ENCODE results near the gene DOCK1.

The DOCK1 gene

GRCh38 chr10:127193125-127193524, 287.9 kb downstream of the DOCK1 start:
- no peak for DNase-seq

DNA sequence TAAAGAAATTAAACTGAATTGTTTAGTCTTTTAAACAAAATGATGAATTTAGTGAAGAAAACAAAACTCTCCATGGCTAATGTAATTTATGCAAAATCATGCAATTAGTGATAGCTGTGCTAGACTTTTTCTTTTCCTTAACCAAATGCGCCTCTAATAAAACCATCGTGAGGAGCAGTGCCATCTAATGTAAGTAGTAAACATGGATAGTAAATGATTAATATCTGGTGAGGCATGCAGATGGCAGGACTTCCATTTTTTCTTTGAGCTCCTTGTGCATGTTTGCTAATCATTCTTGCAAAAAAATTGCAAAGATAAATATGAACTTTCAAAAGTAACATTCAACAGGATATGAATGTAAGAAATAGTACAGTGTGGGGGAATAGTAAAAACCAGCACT, 288.9 kb downstream of the DOCK1 start:
- no peak for DNase-seq

GRCh38 chr10:127194599-127194998, 289.4 kb downstream of the DOCK1 start:
- DNase-seq = no peak

DNA sequence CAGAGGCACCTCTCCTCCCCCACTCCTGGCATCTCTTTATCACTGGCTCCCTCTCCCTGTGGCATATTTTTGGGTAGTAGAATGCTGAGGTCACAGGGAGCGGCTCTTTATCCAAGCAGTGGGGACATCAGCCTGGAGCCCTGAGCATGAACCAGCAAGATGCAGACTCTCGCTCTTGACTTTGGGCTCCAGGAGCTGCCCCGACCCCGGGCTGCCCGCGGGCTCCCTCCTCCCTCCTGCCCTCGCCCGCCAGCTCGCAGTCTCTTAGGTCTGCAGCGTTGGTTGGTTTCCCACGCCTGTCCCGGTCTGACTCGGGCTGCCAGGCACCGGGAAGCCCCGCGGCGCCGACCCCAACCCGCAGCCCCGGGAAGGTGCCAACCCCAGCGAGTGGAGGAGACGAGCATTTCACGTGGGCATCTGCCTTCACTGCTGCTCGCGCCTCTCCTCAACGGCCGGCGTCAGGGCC, 289.8 kb downstream of the DOCK1 start:
- DNase-seq = no peak

GRCh38 chr10:127195571-127196281, 290.5 kb downstream of the DOCK1 start:
- no peak for DNase-seq

GRCh38 chr10:127196282-127197153, 291.3 kb downstream of the DOCK1 start, which contains the start of gene INSYN2A:
INSYN2A (minus strand) TSS chr10:127196591; CDS start chr10:127176395, 20,196 bp downstream.
- no peak for DNase-seq

DNA sequence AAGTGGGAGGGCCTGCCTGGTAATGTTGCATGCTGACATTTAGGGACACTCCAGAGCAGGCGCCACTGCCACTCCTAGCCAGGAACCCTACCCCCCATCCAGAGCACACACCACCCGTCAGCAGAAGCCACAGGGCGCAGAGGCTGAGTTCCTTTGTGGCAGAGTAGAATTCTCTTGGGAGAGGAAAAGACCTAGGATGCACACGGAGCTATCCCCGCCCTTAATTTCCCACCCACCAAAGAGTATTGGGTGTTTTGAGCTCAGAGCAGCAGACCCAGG, 291.9 kb downstream of the DOCK1 start:
- no peak for DNase-seq

- no peak for DNase-seq
Measured at GRCh38 chr10:127198307-127198706, 293.1 kb downstream of the DOCK1 start.

DNA sequence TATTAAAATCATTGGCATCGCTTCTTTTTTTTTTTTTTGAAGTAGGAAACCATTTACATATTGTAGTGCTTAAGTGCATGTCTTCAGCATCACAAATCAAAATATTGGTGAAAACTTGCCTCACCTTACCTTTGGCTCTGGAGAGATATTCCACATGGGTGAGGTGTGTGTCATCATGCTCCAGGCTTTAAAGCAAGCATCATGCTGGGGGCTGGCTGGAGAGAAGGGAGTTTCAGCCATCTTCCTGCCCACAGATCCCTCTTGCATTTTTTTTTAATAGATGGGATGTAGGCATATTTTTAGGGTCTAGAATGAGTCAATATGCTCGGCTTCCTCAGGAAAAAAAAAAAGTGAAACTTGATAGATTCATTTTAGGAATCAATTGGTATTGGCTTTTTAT, 293.5 kb downstream of the DOCK1 start:
- no peak for DNase-seq

DNA sequence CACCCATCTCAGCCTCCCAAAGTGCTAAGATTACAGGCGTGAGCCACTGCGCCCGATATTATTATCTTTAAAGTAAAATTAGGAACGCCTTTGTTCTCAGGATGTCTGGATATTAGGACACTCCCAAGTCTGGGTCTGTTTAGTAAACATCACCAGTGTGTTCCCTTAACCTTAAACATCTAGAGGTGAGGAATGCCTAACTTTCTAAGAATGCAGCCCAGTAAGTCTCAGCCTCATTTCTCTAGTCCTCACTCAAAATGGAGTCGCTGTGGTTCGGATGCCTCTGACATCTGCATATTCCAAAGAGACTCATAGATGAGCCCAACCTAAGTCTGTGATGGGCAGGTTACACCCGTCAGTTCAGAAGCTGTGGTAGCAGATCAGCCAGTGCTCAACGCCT, 295.4 kb downstream of the DOCK1 start:
- no peak for DNase-seq

- DNase-seq = no peak
Measured at GRCh38 chr10:127203067-127203466, 297.8 kb downstream of the DOCK1 start.

GRCh38 chr10:127207081-127207480, 301.9 kb downstream of the DOCK1 start:
- no peak for DNase-seq

DNA sequence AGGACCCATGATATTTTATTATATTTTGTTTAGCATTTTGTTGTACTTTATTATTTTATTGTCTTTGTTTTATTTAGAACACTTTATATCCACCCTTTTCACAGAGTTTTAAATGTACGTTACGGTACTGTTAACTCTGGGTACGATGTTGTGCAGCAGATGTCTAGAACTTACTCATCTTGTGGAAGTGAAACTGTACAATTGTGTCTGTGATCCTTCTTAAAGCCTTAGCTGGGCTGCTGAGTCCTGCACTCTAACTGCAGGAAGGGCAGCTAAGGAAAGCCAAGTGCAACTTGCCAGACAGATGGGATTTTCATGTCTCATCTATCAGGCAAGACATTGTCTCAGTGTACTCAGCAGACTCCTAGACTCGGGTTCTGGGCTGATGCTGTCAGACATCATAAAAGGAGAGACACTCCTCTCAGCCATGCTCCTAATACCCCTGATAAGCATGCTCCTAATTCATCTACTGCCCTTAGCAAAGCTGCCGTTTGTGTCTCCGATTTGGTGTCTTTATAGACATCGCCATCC, 305.8 kb downstream of the DOCK1 start:
- DNase-seq = no peak

DNA sequence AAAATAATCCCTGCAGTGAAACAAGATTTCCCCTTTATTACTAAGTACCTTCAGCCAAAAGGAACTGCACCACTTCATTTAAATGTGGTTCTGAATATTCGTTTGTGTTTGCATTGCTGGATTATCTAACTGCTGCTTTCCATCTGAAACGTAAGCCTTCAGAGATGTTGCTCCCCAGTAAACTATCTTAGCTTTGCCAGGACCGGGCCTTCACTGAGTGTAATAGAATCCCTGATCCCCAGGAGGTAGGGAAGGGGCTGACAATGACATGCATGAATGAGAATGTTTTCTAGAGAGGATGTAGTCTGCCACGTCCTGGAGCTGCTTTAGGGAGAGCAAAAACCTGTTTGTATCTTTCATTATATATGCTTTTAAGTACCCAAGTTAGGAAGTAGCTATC, 310.6 kb downstream of the DOCK1 start:
- no peak for DNase-seq

DNA sequence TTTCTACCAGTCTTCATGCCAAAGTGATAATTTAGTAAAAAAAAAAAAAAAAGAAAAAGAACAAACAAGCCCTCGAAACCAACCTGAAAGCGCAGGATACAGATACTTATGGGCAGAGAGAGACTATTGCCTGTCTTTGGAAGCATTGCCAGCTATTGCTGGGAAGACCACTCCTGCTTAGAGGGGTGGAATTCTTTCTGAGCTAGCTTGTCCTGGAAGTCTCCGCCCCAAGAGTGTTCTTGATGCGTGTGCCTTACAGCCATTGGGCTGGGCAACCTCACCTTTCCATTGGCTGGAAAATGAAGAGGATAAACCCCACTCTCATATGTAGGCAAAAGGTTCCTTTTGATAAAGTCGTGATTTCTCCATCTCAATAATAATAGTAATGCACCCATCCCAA, 311.0 kb downstream of the DOCK1 start:
- no peak for DNase-seq

DNA sequence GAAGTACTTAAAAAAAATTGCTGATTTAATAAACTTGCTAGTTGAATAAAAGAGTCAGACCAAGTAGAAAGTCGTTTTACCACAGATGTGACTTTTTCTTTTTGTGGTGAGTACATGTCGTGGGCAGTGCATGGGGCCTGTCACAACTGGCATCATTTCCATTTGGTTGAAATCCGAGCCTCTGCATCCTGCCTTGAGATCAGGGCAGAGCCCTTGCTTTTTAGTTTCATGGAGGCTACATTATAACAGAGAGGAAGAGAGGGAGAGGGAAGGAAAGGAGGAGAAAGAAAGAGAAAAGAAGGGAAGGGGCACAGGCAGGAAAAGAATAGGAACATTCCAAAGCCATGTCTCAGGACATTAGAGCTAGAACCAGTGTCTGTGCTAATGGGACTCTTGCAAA, 311.6 kb downstream of the DOCK1 start:
- no peak for DNase-seq

DNA sequence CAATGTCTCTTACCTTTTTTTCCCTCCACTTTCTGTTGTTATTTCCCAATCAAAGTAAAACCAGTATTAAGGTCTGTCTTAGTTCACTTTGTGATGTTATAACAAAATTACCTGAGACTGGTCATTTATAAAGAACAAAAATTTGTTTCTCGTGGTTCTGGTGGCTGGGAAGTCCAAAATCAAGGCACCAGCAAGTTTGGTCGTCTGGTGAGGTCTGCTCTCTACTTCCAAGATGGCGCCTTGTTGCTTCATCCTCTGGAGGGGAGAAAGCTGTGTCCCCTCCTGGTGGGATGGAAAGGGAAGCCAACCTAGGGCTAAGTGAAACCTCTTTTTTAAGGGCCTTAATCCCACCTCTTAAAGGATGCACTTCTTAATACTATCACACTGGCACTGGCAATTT, 313.4 kb downstream of the DOCK1 start:
- DNase-seq = no peak

- DNase-seq = no peak
Measured at GRCh38 chr10:127221281-127221680, 316.1 kb downstream of the DOCK1 start.

DNA sequence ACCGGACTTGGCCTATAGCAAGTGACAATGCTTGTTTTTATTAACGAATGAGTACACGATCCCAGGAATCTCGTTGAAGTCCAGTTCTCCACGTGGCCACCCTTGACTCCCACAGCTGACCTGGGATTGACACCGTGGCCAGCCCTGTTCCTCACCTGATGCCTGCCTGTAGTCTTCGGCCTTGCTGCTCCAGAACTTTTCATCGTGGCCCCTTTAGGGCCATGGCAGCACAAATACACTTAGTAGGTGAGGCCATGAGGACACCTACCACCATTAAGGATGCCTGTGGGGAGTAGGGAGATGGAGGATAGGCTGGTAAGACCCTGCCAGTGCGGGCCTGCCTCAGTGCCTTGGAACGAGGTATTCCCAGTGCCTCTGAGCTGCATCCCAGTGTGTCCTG, 321.8 kb downstream of the DOCK1 start:
- DNase-seq = no peak

DNA sequence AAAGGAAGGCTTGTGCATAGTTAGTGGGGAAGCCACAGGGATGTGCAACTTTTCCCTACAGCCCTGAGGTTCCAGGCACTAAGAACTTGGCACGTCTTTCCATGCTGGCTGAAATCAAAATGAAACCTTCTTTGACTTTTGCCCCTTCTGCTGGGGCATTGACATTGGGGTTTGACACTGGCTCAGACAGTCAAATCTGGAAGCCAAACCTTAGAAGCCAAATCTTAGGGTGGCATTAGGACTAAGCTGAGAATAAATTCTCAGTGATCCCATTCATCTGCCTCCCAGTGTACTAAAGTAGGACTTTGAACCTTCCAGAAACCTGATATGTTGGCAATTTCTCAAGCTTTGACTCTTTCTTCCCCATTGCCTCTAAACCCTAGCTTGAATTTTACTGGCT, 322.4 kb downstream of the DOCK1 start:
- no peak for DNase-seq

- DNase-seq = no peak
Measured at GRCh38 chr10:127228195-127228787, 323.1 kb downstream of the DOCK1 start.

DNA sequence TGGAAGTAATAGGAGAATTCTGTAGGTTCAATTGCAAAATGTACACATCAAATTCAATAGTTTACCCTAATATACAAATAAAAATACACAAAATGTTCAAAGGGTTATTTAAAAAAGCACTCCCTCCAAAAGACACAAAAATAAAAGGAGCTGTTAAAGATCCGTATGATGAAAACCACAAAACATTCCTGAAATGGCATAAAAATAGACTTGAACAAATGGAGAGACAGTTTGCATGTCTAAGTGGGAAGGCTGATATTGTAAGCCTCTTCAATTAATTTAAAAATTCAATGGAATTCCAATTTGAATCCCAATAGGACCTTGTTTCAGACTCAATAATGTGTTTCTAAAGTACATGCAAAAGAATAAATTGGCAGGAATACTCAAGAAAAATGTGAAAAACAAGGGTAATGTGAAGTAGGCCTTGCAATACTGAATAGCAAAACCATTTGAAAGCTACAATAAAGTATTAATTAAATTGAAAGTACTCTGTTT, 329.1 kb downstream of the DOCK1 start:
- no peak for DNase-seq

DNA sequence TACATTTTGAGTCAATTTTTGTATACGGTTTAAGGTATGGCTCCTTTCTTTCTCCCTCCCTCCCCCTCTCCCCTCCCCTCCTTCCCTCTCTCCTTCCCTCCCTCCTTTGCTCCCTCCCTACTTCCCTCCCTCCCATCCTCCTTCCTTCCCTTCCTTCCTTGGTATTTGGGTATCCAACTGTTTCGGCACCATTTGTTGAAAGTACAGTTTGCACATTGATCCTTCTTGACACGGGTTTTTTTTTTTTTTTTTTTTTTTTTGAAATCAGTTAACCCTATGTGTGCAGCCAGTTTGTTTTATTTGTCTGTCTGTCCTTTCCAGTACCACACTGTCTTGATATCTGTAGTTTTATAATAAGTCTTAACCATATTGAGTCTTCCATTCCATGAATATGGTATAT, 331.0 kb downstream of the DOCK1 start:
- DNase-seq = no peak

DNA sequence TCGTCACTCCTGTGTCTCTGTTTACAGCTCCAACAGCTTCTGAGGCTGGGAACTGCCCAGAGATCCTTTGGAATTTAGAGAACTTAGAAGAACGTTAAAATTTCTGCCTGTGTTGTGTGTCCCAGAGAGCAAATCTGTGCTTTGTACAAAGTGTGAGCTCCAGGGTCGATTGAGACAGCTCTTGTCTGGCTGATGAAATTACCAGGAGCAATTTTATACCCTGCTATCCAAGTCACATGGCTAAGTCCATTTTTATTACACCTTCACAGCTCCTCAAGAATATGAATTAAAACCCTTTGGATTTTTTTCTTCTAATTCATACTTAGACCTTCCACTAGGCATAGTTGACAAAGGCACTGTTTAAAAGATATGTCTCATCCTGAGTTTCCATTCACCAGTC, 337.7 kb downstream of the DOCK1 start:
- DNase-seq = no peak

Data from NCI-H1105 (cell line).